NCI-H345 treated with DMSO at 0.1 percent for 48 hours (cell line): Measurements from ENCODE around the gene NKAP.
A peak's percentile ranks its signal among the peaks of the same experiment; 100 is the strongest.
"Not testable (repeated sequence)": the region's sequence is repeated elsewhere in the genome, so short reads cannot be mapped to it uniquely, and the experiment has no call there.

ENCODE experiments used
- DNase-seq: peaks from one replicate; lab custom pipeline; 2025; ENCODE audit not compliant: unreplicated experiment; lab: John Stamatoyannopoulos, UW

Gene NKAP

DNA sequence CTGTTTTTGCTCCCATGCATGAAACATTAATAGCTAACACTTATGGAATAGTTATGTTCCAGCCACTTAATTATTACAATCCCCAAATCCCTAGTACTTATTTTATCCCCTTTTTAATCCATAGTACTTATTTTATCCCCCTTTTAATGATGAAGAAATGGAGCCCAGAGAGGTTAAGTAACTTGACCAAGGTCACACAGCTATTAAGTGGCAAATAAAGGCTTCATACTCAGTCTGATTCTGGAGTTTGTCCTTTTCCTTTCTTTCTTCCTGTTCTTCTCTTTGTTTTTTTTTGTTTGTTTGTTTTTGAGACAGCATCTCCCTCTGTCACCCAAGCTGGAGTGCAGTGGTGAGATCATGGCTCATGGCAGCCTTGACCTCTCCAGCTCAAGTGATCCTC is 2.2 kb downstream of the NKAP start:
- DNase-seq, result no peak

DNA sequence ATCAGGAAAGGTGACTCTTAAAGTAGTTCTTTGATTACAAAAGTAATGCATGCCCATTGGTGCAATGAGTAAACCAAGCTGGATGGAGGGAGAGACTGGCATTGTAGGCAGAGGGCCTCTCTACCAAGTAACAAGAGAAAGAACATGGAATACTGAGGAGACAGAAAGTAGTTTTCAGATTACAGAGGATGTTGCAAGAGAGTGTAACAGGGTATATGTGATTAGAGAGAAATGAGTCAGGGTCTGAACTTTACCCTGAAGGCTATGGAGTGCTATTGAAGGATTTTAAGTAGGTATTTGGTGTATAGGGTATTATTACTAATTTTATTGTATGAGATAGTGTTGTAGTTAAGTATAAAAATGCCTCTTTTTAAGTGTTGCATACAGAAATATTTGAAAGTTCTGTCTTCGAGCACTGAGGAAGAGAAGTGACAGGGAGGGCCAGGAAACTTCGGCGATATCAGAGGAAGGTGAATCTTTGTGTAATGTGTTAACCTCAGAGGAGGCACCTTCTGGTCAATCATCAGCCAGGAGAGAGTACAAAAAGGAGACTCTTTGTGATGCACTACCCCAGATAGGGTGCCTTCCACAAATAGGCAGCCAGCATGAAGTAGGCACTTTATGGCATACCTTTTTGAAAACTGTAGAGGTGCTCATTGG is 8.2 kb downstream of the NKAP start:
- DNase-seq, result no peak

DNA sequence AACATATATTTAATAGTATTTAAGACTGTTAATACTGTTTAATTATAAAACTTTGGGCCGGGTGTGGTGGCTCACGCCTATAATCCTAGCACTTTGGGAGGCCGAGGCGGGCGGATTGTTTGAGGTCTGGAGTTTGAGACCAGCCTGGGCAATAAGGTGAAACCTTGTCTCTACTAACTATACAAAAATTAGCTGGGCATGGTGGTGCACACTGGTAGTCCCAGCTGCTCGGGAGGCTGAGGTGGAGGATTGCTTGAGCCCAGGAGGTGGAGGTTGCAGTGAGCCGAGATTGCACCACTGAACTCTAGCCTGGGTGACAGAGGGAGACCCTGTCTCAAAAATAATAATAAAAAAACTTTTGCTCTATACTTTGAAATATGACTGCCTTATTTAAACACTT is 21.2 kb downstream of the NKAP start:
- not testable (repeated sequence) for DNase-seq

DNA sequence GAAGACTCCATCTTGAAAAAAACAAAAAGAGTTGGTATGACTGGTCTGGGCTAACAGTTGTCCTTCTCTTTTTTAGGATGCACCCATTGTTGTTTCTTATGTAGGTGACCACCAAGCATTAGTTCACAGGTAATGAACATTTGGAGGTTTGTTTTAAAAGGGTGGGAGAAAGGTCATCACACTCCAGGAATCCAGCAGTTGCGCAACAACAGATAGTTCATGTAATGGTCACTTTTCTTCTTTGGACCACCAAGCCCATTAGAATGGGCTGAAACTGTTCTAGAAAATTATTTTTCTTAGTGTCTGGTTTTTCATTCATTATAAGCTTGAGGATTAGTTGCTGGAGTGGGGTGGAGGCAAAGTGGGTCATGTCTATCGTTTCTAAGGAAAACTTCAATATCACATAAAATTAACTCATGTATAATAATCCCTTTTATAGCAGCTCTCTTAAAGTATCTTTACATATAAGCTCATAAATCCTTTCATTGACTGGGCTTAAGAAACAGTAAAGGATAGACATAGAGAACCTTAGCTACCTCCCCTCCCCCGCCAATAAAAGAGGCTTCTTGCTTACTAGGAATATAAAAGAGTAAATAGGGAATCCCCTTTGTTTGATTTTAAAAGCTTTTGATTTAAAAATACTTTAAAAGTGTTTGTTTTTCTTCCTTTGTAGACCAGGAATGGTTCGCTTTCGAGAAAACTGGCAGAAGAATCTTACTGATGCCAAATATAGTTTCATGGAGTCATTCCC is 23.5 kb downstream of the NKAP start:
- no peak for DNase-seq

DNA sequence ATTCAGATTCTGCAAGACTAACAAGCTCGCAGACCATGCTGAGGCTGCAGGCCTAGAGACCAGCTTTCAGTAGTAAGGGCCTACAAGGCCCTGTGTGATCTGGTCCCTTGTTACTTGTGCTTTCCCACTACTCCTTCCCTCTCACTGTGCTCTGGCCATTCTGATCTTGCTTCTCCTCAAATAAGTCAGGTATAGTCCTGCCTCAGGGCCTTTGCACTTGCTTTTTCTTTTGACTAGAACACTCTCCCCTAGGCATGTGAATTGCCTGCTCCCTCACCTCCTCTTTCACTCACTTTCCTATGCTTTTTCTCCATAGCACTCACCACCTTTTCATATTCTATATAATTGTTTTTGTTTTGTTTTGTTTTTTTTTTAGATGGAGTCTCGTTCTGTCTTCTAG is 25.7 kb downstream of the NKAP start:
- DNase-seq, result no peak

DNA sequence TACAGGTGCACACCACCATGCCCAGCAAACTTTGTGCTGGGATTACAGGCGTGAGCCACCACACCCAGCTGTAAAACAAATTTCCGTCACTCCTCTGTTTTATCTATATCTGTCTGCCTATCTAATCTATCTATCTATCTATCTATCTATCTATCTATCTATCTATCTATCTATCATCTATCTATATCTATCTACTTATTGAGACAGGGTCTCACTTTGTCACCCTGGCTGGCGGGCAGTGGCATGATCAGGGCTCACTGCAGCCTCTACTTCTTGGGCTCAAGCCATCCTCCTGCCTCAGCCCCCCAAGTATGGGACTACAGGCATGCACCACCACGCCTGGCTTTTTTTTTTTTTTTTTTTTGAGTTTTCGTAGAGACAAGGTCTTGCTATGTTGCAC is 27.2 kb downstream of the NKAP start:
- DNase-seq, result no peak

DNA sequence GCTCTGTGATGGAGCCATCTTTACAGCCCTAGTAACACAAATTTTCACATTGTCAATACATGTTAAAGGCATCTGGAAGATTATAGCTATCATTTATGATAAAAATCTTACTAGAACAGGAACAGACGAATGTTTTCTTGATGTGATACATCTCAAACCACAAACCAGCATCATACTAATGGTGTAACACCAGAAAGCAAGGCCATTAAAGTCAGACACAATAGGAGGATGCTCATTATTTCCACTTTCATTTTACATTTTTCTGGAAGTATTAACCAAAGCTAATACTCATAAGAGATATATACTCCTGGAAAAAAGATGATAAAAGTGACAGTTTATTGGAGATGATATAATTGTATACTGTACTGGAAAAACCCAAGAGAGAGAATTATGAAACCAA is 42.6 kb downstream of the NKAP start:
- no peak for DNase-seq

DNA sequence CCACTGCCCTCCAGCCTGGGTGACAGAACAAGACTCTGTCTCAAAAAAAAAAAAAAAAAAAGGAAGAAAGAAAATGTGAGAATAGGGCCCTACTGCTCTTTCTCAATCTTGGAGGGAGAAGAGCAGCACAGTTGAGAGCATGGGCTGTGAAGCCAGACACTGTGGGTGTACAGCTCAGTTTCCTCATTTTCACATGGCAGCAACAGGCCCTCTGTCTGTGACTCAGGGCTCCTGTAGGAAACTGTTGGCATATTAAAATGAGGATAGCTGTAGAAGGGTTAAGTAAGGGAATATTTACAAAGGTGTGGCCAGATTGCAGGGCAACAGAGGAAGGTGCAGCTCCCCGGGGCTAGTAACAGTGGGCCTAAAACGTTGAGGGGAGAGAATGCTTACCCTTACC is 44.4 kb downstream of the NKAP start:
- DNase-seq, result no peak

DNA sequence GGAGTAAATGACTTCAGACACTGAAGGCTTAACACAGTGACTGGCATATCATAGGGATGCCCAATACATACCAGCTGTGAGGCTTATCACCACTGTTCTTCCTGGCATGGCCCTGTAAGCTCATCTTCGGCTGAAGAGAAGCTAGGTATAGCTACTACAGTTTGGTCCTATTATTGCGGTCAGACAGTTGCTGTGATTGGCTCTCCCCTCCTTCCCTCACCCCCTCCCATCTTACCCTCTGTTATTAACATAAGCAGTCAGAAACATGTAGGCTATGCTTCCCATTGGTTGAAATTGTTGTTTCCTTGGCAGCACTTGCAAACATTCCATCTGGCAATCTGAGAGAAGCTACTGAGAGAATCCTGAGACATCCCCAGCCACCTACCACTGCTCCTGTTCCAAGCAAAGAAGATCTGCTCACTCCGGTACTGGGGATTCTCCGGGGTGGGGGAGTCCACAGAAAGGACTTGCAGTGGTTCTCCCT is 47.7 kb downstream of the NKAP start, which contains the start of gene AKAP14:
TSS of gene AKAP14 (plus strand) at position 51 of the 484 bp plus-strand sequence. CDS start 7,331 bp downstream, outside the sequence.
- DNase-seq, result no peak

DNA sequence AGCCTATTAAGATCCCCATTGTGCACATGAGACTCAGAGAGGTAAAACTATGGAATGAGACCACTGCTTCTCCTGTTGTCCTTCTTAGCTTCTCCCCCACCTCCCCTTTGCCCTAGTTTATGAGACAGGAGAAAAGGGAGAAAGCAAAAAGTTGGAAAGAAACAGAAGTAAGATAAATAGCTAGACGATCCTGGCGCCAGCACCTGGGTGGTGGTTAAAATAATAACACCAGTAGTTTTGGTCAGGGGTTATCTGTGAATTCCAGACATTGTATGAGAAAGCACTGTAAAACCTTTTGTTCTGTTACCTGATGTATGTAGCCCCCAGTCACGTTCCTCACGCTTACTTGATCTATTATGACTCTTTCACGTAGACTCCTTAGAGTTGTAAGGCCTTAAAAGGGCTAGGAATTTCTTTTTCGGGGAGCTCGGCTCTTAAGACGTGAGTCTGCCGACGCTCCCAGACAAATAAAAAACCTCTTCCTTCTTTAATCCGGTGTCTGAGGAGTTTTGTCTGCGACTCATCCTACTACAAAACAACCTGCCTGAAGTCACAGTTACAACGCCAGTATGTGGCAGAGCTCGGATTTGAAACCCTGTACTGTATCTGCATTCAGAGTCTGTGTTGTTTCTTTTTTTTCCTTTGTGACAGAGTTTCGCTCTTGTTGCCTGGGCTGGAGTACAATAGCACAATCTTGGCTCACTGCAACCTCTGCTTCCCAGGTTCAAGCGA is 51.4 kb downstream of the NKAP start:
- DNase-seq, result not testable (repeated sequence)

DNA sequence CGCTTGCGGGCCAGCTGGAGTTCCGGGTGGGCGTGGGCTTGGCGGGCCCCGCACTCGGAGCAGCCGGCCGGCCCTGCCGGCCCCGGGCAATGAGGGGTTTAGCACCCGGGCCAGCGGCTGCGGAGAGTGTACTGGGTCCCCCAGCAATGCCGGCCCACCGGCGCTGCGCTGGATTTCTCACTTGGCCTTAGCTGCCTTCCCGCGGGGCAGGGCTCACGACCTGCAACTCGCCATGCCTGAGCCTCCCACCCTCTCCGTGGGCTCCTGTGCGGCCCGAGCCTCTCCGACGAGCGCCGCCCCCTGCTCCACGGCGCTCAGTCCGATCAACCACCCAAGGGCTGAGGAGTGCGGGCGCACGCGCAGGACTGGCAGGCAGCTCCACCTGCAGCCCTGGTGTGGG is 52.9 kb downstream of the NKAP start:
- DNase-seq, result not testable (repeated sequence)

DNA sequence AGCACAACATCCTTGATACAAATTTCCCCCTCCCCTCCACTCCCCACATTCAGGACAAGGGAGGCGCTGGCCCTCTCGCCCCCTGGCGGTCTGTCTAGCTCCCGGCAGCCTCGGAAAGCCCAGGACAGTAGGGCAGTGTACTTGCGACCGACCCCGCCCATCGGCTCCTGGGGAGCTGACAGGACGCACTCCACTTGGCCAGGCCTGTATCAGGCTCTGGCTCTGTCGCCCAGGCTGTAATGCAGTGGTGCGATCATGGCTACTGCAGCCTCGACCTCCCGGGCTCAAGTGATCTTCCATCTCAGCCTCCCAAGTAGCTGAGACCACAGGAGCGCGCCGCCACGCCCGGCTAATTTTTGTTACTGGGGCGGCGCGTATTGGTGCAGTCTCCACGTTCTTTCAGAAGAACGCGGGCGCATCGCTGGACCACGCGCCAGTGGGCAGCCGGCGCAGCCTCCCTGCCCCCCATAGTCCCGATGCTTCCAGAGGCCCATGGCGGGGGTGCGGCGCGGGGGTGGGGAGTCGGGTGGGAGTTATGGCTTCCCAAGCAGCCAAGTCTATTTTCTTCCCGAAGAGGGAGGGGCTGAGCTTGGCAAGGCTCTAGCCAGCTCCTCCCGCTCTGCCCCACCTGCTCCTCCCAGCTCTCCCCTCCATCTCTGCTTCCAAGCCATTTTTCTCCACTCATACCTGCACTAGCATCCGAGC is 55.7 kb downstream of the NKAP start:
- DNase-seq, result peak; percentile 61

DNA sequence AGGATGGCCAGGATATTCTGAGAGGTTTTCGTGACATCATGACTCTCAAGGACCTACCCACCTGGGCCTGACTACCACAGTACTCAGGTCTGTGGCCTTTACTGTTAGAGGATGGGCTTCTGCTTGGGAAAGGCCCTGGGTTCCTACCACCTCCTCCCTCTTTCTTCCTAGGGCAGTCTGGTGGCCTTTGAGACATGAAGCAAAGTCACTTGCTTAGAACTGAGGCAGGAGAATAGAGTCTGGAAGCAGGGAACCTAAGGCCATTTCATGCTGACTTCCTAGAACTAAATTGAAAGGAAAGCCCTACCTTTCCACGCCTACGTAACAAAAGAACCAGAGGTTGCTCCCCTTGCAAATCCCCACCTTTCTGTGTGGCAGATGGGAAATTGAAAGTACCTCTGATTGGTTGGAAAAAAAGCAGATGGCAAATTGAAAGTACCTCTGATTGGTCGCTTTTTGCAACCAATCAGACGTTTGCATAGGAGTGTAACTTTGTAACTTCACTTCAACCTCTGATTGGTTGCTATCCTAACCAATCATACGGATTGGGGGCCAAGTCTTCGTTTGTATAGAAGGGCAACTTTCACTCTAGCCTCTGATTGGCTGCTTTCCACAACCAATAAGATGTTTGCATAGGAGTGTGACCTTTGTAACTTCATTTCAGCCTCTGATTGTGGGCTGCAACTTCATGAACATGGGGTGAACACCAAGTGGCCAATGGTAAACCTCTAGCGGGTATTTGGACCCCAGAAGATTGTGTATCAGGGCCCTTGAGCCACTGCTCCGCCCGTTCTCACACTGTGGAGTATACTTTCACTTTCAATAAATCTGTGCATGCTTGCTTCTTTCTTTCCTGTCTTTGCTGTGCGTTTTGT is 57.8 kb downstream of the NKAP start:
- DNase-seq, result no peak

DNA sequence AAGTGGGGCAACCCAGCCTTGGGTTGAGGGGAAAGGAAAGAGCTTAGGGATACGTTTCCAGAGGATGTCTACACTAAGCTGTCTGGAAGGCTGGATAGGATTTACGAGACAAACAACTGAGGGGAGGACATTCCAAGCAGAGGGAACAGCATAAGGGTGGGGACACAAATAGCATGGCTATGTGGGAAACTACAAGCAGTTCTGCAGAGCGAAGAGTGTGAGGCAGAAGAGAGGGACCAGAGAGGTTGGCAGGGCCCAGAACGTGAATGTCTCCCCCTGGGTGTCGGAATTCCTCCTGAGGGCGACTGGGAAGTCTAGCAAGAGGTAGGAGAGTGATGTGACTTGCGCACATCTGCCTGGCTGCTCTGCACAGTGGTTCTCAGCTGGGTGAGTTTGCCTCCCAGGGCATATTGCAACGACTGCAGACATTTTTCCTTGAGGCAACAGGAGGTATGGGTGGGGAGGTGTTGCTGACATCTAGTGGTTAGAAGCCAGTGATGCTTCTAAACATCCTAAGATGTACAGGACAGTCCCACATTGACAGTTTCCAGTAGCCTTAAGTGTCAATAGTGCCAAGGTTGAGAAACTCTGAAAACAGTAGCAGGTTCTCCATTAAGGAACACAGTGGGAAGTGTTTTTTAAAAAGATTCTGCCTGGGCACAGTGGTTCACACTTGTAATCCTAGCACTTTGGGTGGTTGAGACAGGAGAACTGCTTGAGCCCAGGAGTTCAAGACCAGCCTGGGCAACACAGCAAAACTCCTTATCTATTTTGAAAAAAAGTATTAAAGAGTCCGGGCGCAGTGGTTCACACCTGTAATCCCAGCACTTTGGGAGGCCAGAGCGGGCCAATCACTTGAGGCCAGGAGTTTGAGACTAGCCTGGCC is 62.8 kb downstream of the NKAP start:
- DNase-seq, result no peak

DNA sequence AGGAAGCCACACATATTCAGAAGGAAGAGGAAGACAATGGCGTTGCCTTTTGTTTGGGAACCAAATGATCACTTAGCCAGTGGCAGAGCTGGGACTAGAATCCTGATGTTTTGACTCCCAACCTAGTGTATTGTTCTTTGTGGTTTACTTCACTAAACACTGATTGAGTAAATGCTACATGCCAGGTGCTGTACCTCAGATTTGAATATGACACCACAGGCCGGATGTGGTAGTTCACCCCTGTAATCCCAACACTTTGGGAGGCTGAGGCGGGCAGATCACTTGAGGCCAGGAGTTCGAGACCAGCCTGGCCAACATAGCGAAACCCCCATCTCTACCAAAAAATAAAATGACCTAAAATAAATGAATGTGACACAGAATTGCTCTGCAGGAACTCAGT is 63.5 kb downstream of the NKAP start:
- no peak for DNase-seq

DNA sequence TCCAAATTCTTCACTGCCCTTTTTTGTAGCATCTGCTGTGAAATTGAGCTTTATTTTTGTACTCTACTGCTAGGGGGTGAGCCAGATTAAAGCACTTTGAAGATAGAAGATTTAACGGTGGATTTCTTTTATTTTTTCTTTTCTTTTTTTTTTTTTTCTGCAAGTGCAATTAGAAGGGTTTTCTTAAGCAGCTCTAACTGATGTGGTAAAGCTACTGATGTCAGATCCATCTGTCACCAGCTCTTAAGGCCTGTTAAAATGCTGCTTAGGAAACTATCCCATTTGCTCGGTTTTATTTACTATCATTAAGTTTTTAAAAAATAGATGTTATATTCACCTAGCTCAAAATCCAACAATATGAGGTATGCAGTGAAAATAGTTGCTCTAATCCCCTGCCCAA is 64.8 kb downstream of the NKAP start:
- no peak for DNase-seq

DNA sequence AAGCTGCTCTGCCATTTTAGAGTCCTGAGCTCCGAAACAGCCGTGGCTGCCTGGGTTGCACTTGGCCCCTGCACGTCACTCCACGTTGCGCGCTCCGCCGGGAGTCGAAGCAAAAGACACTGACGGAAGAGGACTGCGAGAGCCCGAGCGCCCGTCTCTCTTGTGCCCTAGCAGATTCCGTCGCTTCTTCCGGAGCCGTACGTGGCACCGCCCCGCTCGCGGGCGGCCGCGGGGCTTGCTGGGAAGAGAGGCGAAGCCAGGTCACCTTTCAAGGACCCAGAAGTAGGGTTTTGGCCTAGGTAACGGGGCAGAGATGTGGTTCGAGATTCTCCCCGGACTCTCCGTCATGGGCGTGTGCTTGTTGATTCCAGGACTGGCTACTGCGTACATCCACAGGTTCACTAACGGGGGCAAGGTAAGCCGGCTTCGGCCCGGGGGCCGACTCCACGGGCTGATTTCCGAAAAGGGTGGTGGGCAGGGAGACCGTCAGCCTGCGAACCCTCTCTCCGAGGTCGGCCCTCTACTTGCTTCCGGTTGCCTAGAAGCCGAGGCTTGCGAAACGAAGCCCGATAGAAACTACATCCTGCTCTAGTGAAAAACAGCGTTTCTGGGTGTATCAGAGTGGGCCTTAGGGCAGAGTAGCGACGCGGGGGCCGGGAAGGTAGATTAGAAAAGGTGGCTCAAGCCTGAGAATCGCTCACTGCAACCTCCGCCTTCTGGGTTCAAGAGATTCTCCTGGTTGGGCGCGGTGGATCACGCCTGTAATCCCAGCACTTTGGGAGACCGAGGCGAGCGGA is 71.8 kb downstream of the NKAP start, which contains the start of the genes NDUFA1 and RNF113A:
TSS of gene NDUFA1 (plus strand) at position 234 of the 797 bp plus-strand sequence. CDS start at position 314, 80 bp downstream.
TSS of gene RNF113A (minus strand) at position 135 of the 797 bp plus-strand sequence. CDS start at position 15, 120 bp downstream.
- DNase-seq, result peak; percentile 58

DNA sequence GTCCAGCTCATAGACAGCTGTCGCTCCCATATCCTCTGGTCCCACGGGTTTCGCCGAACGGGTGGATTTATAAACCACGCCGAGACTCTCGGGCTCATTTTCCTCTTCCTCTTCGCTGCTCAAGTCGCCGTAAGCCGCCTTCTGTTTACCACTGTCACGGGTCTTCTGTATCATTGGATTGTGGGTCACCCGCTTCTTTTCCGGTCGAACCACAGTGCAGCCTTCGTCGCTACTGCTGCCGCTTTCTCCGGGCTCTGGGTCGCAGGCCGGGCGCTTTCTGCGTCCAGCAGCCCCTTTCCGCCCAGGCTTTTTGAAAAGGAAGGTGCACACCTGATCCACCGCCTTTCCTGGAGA is 72.3 kb downstream of the NKAP start:
- DNase-seq, result no peak
